HG02981 (cell line): Measurements from ENCODE around the gene TCP11.
"Not testable (repeated sequence)": the region's sequence is repeated elsewhere in the genome, so short reads cannot be mapped to it uniquely, and the experiment has no call there.

Source experiments
- ATAC-seq: cut with Tn5 transposase; IDR thresholded peaks from one replicate; pipeline ENCODE4 v1.9.1; 2021; ENCODE audit warnings: mild to moderate bottlenecking, moderate library complexity; ENCODE audit not compliant: unreplicated experiment

The TCP11 gene

GRCh38 chr6:35148167-35148741 is 7.1 kb upstream of the TCP11 start:
- ATAC-seq: no peak

- ATAC-seq: no peak
These were observed 6.3 kb upstream of the TCP11 start for GRCh38 chr6:35147486-35147885.

DNA sequence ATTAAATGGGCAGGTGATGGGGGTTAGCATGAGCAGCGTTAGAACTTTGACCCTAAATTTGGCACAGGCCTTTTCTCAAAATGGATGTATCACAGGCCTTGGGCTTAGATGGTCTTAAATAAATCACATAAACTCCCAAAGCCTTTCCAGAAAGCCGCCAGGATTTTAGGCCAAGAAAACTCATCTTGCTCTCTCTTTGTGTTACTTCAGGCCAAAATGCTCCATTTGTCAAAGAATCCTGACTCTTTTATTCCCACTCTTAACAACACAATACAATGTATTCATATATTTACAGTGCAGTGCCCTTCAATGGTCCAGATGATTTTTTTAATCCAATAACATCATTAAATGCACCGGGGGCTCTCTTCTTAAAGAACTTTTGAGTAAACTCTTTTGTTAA is 5.9 kb upstream of the TCP11 start:
- no peak for ATAC-seq

DNA sequence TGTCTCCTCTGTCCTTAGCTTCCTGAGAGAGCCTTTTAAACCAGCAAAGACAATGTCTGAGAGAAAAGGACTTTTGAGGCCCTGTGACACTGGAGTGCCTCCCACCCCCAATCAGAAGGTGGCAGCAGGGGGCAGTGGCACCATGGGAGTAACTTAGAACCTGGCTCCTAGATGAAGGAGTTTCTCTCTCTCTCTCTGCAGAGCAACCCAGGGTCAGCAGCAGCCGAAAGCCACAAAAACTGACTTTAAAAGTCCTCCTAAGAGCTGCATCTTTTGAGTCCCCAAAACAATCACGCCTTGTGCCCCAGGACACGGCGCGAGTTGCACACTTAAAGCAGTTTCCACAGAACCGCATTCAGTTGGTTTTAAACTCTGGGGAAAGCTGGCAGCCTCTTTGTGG is 5.3 kb upstream of the TCP11 start:
- ATAC-seq: no peak

- no peak for ATAC-seq
These were observed 4.6 kb upstream of the TCP11 start for GRCh38 chr6:35145757-35146156.

DNA sequence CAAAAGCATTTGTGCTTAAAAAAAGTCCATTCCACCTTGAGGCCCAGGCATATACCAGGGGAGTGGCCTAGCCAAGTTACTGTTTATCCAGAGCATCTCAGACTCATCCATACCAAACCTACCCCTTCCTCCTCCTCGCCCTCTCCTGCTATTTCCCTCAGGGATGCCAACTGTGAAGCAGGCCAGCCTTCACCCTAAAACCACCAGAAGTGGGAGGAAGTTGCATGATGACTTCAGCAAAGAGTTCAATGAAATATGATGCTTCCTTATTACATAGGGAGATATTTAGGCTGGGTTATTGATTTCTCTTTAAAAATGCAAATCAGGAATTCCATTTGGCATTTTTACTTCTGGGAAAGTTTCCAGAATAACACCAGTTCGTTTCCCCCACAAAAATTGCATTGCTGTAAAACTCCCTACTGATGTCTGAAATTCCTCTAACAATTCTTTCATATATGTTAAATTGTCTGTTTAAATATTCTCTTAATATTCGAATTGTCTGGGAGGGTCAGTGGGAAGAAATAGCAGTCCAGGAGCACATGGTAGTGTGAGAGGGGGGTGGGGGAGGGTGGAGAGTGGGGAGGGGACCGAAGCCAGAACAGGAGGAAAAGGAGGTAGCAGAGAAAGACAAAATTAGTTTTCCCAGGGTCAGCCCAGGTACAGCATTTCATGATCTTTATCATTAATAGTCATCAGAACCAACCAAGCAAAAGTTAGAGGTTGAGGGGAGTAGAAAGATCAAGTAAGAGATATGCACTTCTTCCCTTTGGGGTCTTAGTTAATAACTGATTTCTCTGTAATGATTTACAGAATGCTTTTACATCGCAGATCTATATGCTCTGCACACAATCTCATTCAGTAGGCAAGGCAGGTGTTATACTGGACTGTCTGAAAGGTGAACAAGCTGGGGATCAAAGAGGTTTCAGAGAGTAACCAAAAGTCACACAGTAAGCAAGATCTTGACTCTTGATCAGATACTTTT is 1.7 kb upstream of the TCP11 start:
- ATAC-seq: no peak

DNA sequence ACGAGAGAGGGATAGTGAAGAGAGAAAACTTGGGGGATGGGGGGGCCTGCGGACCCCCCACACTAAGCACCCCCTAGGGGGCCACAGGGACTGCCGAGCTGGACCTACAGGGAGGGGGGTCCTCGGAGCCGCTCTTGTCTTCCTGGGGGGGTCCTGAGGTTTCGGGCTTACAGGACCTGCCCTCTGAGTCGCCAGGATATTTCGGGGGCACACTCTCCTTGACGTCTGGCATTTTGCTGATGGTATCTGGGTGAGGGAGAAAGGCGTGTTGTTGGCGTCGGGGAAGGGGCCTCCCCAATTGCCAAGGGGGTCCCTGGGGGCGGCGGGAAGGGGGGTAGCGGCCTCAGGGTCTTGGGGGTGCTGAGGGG is 516 bp downstream of the TCP11 start:
- ATAC-seq: no peak

DNA sequence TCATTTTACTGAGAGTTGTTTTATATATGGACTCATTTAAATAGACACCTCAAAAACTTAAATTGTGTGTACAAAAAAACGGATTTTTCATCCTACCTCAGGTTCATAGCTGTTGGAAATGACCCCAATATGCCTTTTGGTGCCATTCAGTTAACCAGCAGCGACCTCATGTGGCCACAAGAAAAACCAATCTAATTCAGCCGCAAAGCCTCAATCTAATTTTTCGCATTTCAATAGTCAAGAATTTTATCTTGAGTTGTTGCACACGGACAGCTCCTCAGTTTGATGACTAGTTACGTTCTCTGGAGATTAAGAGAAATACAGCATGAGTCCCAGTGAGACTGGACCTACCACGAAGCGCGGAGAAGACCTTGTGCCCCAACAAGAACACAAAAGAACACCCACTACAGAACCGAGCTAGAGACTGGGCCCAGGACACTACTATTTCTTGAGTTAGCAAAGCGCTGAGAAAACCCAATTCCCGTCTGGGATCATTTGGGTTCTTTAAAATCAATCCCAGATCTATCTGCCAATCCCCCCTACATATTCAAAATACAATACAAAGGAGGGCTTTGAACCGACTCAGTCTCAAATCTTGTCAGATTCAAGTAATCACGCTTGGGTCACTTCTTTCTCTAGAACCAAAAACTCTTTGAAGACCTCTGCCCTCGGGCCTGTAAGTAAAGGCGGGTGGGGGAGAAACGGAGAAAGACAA is 1.1 kb downstream of the TCP11 start:
- no peak for ATAC-seq

DNA sequence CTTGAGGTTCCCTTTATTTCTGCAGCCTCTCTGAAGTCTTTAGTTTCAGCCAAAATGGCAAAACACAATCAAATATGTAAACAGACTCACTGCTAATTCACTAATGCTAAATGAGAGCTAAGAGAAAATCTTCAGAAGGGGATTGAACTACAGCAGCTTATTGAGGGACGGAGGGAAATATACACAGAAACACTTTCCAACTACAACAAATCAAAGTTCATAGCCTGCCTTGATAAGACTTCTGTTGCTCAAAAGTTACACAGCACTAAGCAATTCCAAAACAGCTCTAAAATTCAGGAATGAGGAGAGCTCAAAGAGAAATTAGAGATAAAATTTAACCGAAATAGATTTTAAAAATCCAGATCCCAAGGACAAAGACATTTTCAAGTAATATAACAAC is 1.7 kb downstream of the TCP11 start:
- ATAC-seq: no peak

DNA sequence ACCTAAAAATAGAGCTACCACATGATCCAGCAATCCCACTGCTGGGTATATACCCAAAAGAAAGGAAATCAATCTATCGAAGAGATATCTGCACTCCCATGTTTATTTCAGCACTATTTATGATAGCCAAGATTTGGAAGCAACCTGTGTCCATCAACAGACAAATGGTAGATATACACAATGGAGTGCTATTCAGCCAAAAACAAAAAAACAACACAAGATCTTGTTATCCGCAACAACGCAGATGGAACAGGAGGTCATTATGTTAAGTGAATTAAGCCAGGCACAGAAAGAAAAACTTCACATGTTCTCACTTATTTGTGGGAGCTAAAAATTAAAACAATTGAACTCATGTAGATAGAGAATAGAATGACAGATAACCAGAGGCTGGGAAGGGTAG is 2.9 kb downstream of the TCP11 start:
- not testable (repeated sequence) for ATAC-seq

DNA sequence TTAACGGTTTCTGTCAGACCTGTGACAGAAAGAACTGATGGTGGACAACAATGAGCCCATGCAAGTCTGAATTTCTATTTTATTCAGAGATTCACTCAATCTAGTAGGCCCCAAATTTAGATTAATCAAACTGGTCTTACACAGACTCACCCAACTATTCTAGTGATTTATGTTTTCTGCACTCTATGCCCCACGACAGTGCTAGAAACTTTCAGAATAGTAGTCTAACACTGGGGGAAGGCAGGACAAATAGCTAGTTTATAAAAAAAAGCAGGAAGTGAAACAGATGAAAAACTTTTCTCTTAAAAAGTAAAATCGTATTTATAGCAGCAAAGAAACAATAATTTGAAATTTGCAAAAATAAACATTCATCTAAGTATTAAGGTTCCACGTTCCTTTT is 5.0 kb downstream of the TCP11 start:
- no peak for ATAC-seq

DNA sequence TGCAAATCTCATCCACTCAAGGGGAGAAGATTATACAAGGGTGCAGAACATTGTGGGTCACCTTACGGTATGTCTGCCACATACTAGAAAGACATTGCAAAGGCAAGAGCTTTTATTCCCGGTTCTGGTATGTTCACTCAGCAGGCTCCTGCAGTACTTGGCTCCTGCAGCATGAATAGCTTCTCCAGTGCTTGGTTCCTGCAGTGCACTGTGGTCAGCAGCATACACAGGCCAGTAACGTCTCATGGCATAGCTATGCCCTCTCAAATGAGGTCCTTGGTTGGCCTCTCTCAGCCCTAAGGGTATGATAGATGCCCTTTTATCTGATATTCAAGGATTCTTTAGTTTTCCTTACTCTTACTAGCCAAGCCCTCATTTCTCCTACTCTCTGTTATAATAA is 12.6 kb downstream of the TCP11 start:
- no peak for ATAC-seq

- ATAC-seq: no peak
These were observed 13.1 kb downstream of the TCP11 start for GRCh38 chr6:35128042-35128441.

- ATAC-seq: no peak
These were observed 16.8 kb downstream of the TCP11 start for GRCh38 chr6:35124356-35124755.

GRCh38 chr6:35120746-35121145 is 20.4 kb downstream of the TCP11 start:
- no peak for ATAC-seq

- no peak for ATAC-seq
These were observed 32.7 kb downstream of the TCP11 start for GRCh38 chr6:35108309-35108885.

DNA sequence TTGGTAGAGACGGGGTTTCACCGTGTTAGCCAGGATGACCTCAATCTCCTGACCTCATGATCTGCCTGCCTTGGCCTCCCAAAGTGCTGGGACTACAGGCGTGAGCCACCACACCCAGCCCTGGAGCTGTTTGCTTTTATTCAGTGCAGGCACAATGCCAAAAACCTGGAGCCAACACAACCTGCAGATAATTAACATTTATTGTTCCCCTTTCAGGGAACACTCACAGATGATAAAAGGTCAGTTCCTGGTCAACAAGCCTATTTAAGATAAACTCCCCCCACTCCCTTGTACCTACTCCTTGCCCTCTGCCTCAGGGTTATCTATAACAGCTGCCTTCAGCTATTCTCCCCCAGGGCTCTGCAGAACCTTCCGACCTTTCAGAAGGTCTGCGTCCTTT is 33.4 kb downstream of the TCP11 start:
- ATAC-seq: not testable (repeated sequence)

- ATAC-seq: not testable (repeated sequence)
These were observed 33.9 kb downstream of the TCP11 start for GRCh38 chr6:35107208-35107607.

GRCh38 chr6:35106061-35106460 is 35.1 kb downstream of the TCP11 start:
- ATAC-seq: not testable (repeated sequence)

GRCh38 chr6:35105078-35105477 is 36.1 kb downstream of the TCP11 start:
- ATAC-seq: no peak

- ATAC-seq: no peak
These were observed 42.0 kb downstream of the TCP11 start for GRCh38 chr6:35099116-35099515.
